GM12892 (cell line): ENCODE measurements around the gene C1QTNF6.

Source experiments
- POLR2AphosphoS5 ChIP-seq: IDR thresholded peaks from 2 replicates; pipeline ENCODE4 v1.6.1; 2011; ENCODE audit warnings: low read depth, low read length, control low read depth
- TAF1 ChIP-seq: IDR thresholded peaks from 2 replicates; pipeline ENCODE4 v1.6.1; 2011; ENCODE audit warnings: low read depth, mild to moderate bottlenecking, control low read depth, low read length, borderline replicate concordance

GRCh38 chr22:37204045-37204655 lies 16.1 kb upstream of the C1QTNF6 start:
- TF ChIP-seq TAF1 (no peak), POLR2AphosphoS5 (no peak)
